ENCODE results near the gene LSAMP. TPM values are rescaled to one million over a fixed set of nuclear protein-coding genes. Genes with fewer than 3 reads are reported as not detected.

Gene LSAMP
- total and polyA plus RNA-seq, 2 of the 8 experiments (the other 6 are each of a cell fraction or from before 2014, with no cell fraction given) = 1.8 to 5.7 TPM

DNA sequence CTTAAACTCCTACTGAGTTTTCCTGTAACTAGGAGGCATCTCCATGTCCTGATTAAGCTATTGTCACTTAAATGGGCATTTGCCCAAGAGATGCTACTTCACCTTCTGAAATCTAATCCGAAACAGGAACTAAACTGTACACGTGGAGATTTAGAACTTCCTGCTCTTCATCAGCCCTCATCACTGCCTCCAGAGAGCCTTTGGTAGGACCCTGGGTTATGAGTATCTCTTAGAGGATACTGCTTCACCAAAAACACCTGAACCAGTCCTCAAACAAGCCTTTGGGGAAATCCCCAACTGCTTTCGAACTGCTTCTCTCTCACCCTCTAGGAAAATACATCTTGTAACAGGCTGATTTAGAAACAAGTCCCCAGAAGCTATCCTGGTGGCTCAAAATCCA lies 501.7 kb downstream of the LSAMP start:
- WGBS, 2 experiments (ENCODE audit: extremely low coverage in 1 of 2, insufficient coverage in 1 of 2, insufficient read length in 1 of 2, insufficient replicate concordance in 2 of 2, low coverage in 1 of 2, low lambda C conversion rate in 2 of 2, missing lambda C conversion rate in 1 of 2) = 83% methylated on average over 3 of the region's 3 CpGs; no CpG with 5 or more reads in 1 of the 2 experiments
- Histone ChIP-seq H2BK5ac (ENCODE audit: low read depth, low read length) (no peak overlapping the region), H2BK120ac (replicated peaks; ENCODE audit: low read depth, low read length) (no peak overlapping the region), H3K23me2 (ENCODE audit: low read depth, low read length) (no peaks in the 10 kb centered on the region), H3K14ac (ENCODE audit: insufficient read length) (no peak overlapping the region), H3K4me3 (ENCODE audit: extremely low read depth in 1 of 4, insufficient read depth in 2 of 4, low read depth in 3 of 4, low read length in 4 of 4) (no peak overlapping the region), H2BK20ac (ENCODE audit: low read length) (no peak overlapping the region), H2BK15ac (ENCODE audit: low read length) (no peak overlapping the region), H3K9me3 (ENCODE audit: insufficient read depth in 2 of 2, low read depth in 1 of 2, low read length in 1 of 2) (no peaks in the 10 kb centered on the region), H3K36me3 (ENCODE audit: control insufficient read depth in 2 of 4, insufficient read depth in 4 of 4, low read length in 3 of 4) (no peaks in the 10 kb centered on the region), H3K23ac (ENCODE audit: insufficient read length) (no peak overlapping the region), H2AFZ (ENCODE audit: low read length) (no peak overlapping the region), H3K4ac (replicated peaks; ENCODE audit: insufficient read length, low read depth, low read length) (no peak overlapping the region), H3K4me1 (replicated peaks in 1 of 4; ENCODE audit: control insufficient read depth in 3 of 4, insufficient read depth in 4 of 4, low read length in 3 of 4) (no peaks in the 10 kb centered on the region), H3K27ac (ENCODE audit: low read depth, low read length) (no peak overlapping the region), H3K4me2 (ENCODE audit: insufficient read depth in 1 of 2, low read depth in 2 of 2, low read length in 2 of 2) (no peak overlapping the region), H3K18ac (ENCODE audit: extremely low read depth, low read length) (no peak overlapping the region), H3K79me1 (ENCODE audit: low read depth, low read length) (no peaks in the 10 kb centered on the region), H3K27me3 (replicated peaks in 1 of 4; ENCODE audit: control insufficient read depth in 3 of 4, extremely low read depth in 1 of 4, insufficient read depth in 3 of 4, low read length in 3 of 4) (no peaks in the 10 kb centered on the region), H4K5ac (ENCODE audit: insufficient read length, low read depth, low read length) (no peak overlapping the region), H4K8ac (ENCODE audit: extremely low read depth, insufficient read depth, low read length) (no peak overlapping the region), H4K20me1 (replicated peaks in 1 of 2; ENCODE audit: control insufficient read depth in 1 of 2, insufficient read depth in 2 of 2, low read length in 2 of 2) (no peaks in the 10 kb centered on the region), H3K79me2 (ENCODE audit: control insufficient read depth in 1 of 2, insufficient read depth in 2 of 2, low read length in 2 of 2) (no peaks in the 10 kb centered on the region), H2AK5ac (ENCODE audit: low read depth, low read length) (no peak overlapping the region), H3K56ac (replicated peaks; ENCODE audit: insufficient read length, low read depth, low read length) (no peak overlapping the region), H2BK12ac (ENCODE audit: low read depth, low read length) (no peak overlapping the region), H3K9ac (replicated peaks in 1 of 4; ENCODE audit: extremely low read depth in 1 of 4, low read depth in 3 of 4, low read length in 3 of 4) (no peak overlapping the region), H4K91ac (replicated peaks; ENCODE audit: insufficient read length, low read length) (no peak overlapping the region)
- FAIRE-seq = no peak
- no peak for DNase-seq (ENCODE audit: low read depth in 1 of 2, low spot score in 2 of 2)
- ChIA-PET POLR2A (ENCODE audit: partially characterized antibody) (no interaction called here), CTCF (ENCODE audit: partially characterized antibody) (interaction anchor here (1.1 to 2.7 kb wide), 5 partner anchors 10 to 124 kb away, joined by 3 to 14 read pairs (median 3); no protein-coding TSS in a partner anchor)
- TF ChIP-seq NRF1 (IDR thresholded peaks at IDR 0.05; ENCODE audit: low read depth, low read length) (no peak), SRF (IDR thresholded peaks at IDR 0.05; ENCODE audit: low read depth, low read length) (no peak), SP2 (IDR thresholded peaks at IDR 0.05; ENCODE audit: low read length) (no peak), KDM1A (IDR thresholded peaks at IDR 0.05; ENCODE audit: borderline replicate concordance, low read length) (no peak), SP1 (IDR thresholded peaks at IDR 0.05; ENCODE audit: low read depth, low read length) (no peak), CHD1 (IDR thresholded peaks at IDR 0.05; ENCODE audit: low read depth, low read length) (no peak), POLR2A (IDR thresholded peaks at IDR 0.05; ENCODE audit: control extremely low read depth in 1 of 2, low read depth in 2 of 2, low read length in 2 of 2) (no peak), HDAC2 (IDR thresholded peaks at IDR 0.05; ENCODE audit: borderline replicate concordance in 1 of 2, low read depth in 2 of 2, low read length in 2 of 2) (no peak)
- TF ChIP-seq, protein P1, sequence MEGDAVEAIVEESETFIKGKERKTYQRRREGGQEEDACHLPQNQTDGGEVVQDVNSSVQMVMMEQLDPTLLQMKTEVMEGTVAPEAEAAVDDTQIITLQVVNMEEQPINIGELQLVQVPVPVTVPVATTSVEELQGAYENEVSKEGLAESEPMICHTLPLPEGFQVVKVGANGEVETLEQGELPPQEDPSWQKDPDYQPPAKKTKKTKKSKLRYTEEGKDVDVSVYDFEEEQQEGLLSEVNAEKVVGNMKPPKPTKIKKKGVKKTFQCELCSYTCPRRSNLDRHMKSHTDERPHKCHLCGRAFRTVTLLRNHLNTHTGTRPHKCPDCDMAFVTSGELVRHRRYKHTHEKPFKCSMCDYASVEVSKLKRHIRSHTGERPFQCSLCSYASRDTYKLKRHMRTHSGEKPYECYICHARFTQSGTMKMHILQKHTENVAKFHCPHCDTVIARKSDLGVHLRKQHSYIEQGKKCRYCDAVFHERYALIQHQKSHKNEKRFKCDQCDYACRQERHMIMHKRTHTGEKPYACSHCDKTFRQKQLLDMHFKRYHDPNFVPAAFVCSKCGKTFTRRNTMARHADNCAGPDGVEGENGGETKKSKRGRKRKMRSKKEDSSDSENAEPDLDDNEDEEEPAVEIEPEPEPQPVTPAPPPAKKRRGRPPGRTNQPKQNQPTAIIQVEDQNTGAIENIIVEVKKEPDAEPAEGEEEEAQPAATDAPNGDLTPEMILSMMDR (IDR thresholded peaks at IDR 0.05; ENCODE audit: control extremely low read depth in 1 of 3, insufficient read depth in 1 of 3, low read depth in 1 of 3, low read length in 3 of 3) = no peak
- TF ChIP-seq, protein P2, sequence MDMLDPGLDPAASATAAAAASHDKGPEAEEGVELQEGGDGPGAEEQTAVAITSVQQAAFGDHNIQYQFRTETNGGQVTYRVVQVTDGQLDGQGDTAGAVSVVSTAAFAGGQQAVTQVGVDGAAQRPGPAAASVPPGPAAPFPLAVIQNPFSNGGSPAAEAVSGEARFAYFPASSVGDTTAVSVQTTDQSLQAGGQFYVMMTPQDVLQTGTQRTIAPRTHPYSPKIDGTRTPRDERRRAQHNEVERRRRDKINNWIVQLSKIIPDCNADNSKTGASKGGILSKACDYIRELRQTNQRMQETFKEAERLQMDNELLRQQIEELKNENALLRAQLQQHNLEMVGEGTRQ (IDR thresholded peaks at IDR 0.05; ENCODE audit: low read length) = no peak
- TF ChIP-seq, protein P3, sequence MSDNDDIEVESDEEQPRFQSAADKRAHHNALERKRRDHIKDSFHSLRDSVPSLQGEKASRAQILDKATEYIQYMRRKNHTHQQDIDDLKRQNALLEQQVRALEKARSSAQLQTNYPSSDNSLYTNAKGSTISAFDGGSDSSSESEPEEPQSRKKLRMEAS (IDR thresholded peaks at IDR 0.05) = no peak

All from H1 (cell line).